Natural killer cell (primary cell): ENCODE data around the gene TMPRSS6. TPM values are rescaled to one million over a fixed set of nuclear protein-coding genes. Genes with fewer than 3 reads are reported as not detected.

Source experiments
- ATAC-seq, 3 donors: fragments of 150-1000 bp in 2 of 3; fragments of 200-7000 bp in 1 of 3; cut with Tn5 transposase; 1 replicate in 1 of 3; 2 replicates in 2 of 3; pipeline ENCODE4 v1.10.0; 2021; ENCODE audit warnings: mild to moderate bottlenecking in 2 of 3, moderate library complexity in 2 of 3
- DNase-seq, 2 donors: peaks; one replicate each; pipeline versions ENCODE4 v3.0.0 to v3.0.0-alpha.2; 2013 to 2021; ENCODE audit warnings: mixed read lengths in 1 of 2
- H3K27ac ChIP-seq: one replicate; pipeline ENCODE4 v1.5.1; 2013; ENCODE audit warnings: mild to moderate bottlenecking, low read length
- H3K27me3 ChIP-seq: one replicate; pipeline ENCODE4 v1.6.1; 2013; ENCODE audit warnings: low read length; ENCODE audit not compliant: control insufficient read depth, insufficient read depth
- H3K36me3 ChIP-seq: one replicate; pipeline ENCODE4 v1.6.1; 2013; ENCODE audit warnings: low read length; ENCODE audit not compliant: control insufficient read depth, insufficient read depth
- H3K4me1 ChIP-seq: one replicate; pipeline ENCODE4 v1.6.1; 2013; ENCODE audit warnings: low read length; ENCODE audit not compliant: control insufficient read depth, insufficient read depth
- H3K4me3 ChIP-seq: one replicate; pipeline ENCODE4 v1.5.1; 2013; ENCODE audit warnings: low read length
- H3K9me3 ChIP-seq: one replicate; pipeline ENCODE4 v1.6.1; 2013; ENCODE audit warnings: low read length; ENCODE audit not compliant: control insufficient read depth, insufficient read depth
- H3K27ac Mint-ChIP-seq, 2 donors: one replicate each; pipeline ENCODE4 v1.8.0; 2022; ENCODE audit warnings: mild to moderate bottlenecking in 2 of 2, mixed read lengths in 2 of 2, moderate library complexity in 1 of 2
- H3K27me3 Mint-ChIP-seq, 2 donors: one replicate each; pipeline ENCODE4 v1.8.0; 2022; ENCODE audit warnings: low read depth in 2 of 2, mixed read lengths in 2 of 2
- H3K36me3 Mint-ChIP-seq: one replicate; pipeline ENCODE4 v1.8.0; 2022; ENCODE audit warnings: mixed read lengths
- H3K4me1 Mint-ChIP-seq, 2 donors: one replicate each; pipeline ENCODE4 v1.8.0; 2022; ENCODE audit warnings: mixed read lengths in 2 of 2
- H3K4me3 Mint-ChIP-seq: one replicate; pipeline ENCODE4 v1.8.0; 2022; ENCODE audit warnings: mild to moderate bottlenecking, moderate library complexity, mixed read lengths
- H3K9me3 Mint-ChIP-seq, 2 donors: one replicate each; pipeline ENCODE4 v1.8.0; 2022; ENCODE audit warnings: mixed read lengths in 2 of 2
- WGBS: methylation state at CpG from one replicate; pipeline ENCODE4 v1.1.7; 2013; ENCODE audit warnings: missing lambda C conversion rate; ENCODE audit not compliant: insufficient coverage; 5-methylcytosine and 5-hydroxymethylcytosine counted together
- intact Hi-C: fragments of 100-400 bp; cut with micrococcal nuclease; formaldehyde crosslinking; loops from one replicate; pipeline ENCODE4 v1.14.2; 2022
- total RNA-seq, 4 donors: library from RNA; stranded (reverse); fragments of 120-200 nt in 1 of 4; gene quantifications; one replicate each; pipeline versions ENCODE4 v1.2.3 to v1.2.4, GENCODE V29; 2013 to 2022
- TF ChIP-seq, protein P1 (sequence below): fragments of 200-600 bp; IDR thresholded peaks from one replicate; pipeline ENCODE4 v1.8.0; 2022; ENCODE audit warnings: antibody characterized with exemption

The TMPRSS6 gene
- total RNA-seq, 3 donors from 2014 or later (not counting 1 experiment from before 2014, with no cell fraction given): 1.1 to 4.7 (median 3.4) TPM

DNA sequence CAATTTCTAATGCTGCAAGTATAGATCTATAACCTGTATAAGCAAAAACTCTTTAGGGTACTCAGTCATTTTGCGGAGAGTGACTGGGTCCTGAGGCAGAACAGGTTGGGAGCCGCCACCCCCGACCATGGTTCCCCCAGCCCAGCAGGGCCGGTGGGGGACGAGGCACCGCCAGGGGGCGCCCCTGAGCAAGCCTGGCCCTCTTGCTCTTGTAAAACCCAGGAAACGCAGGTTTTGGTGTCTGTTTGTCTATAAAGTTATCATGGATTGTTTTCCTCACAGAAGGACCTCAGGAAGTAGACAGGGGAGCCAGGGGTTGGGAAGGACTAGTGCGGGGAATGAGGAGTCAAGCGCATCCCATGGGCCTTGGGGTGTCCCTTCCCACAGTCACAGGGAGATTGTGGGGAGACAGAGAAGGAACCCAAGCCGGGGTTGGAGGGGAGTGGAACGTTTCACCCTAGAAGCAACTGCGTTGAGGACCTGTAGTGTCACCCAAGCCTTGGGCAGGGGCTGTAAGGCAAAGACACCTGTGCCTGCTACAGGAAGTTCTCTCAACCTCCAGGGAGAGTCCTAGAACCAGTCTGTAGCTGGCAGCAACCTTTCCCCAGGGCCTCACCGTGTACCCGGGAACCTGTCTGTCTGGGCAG, 31.6 kb downstream of the TMPRSS6 start:
- H3K36me3 ChIP-seq: no peaks in the 10 kb centered on the region
- no peaks in the 10 kb centered on the region for H3K9me3 ChIP-seq
- H3K27ac Mint-ChIP-seq: peak overlapping the region; percentile 97 to 99
- peak overlapping the region; percentile 61 for H3K4me3 Mint-ChIP-seq
- no peaks in the 10 kb centered on the region for H3K9me3 Mint-ChIP-seq
- H3K27ac ChIP-seq: no peak overlapping the region
- peaks cover 33% of the 10 kb centered on the region for H3K4me1 ChIP-seq
- intact Hi-C loops: loop anchor here (1.0 to 5.0 kb wide), 4 partner anchors 69 to 379 kb away; partner anchors contain the start of gene IL2RB
- peaks cover 0 to 6% of the 10 kb centered on the region in 2 donors for H3K27me3 Mint-ChIP-seq
- DNase-seq: peak; percentile 85 to 90
- H3K27me3 ChIP-seq: no peaks in the 10 kb centered on the region
- H3K36me3 Mint-ChIP-seq: no peaks in the 10 kb centered on the region
- peak; percentile 18 to 42 (median 33) for ATAC-seq
- no peak overlapping the region for H3K4me3 ChIP-seq
- whole genome bisulfite sequencing: 27% methylated on average over 15 of the region's 15 CpGs
- peaks cover 30 to 31% of the 10 kb centered on the region in 2 donors for H3K4me1 Mint-ChIP-seq
- TF ChIP-seq, protein P1, sequence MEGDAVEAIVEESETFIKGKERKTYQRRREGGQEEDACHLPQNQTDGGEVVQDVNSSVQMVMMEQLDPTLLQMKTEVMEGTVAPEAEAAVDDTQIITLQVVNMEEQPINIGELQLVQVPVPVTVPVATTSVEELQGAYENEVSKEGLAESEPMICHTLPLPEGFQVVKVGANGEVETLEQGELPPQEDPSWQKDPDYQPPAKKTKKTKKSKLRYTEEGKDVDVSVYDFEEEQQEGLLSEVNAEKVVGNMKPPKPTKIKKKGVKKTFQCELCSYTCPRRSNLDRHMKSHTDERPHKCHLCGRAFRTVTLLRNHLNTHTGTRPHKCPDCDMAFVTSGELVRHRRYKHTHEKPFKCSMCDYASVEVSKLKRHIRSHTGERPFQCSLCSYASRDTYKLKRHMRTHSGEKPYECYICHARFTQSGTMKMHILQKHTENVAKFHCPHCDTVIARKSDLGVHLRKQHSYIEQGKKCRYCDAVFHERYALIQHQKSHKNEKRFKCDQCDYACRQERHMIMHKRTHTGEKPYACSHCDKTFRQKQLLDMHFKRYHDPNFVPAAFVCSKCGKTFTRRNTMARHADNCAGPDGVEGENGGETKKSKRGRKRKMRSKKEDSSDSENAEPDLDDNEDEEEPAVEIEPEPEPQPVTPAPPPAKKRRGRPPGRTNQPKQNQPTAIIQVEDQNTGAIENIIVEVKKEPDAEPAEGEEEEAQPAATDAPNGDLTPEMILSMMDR: peak; percentile 100

DNA sequence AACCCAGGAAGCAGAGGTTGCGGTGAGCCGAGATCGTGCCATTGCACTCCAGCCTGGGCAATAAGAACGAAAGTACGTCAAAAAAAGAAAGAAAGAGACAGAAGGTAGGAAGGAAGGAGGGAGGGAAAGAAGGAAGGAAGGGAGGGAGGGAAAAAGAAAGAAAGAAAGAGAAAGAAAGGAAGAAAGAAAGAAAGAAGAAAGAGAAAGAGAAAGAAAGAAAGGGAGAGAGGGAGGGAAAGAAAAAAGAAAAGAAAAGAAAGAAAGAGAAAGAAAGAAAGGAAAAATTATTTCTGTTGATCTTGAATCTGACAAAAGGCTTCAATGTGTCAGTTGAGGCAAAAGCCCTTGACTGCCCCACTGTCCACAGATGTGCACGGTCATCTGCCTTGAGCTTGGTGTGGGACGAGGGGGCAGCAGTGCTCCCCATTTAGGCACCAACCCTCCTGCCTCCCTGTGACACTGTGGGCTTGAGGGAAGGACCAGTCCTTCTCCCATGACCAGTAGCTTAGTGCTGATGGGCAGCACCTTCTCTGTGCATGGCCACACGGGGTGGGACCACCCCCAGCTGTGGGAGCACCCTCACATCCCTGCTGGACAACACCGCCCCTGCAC, 33.6 kb downstream of the TMPRSS6 start:
- 80% methylated on average over 9 of the region's 9 CpGs for WGBS
- no peaks in the 10 kb centered on the region for H3K27me3 ChIP-seq
- ATAC-seq: no peak
- intact Hi-C loops: loop anchor here (5.0 kb wide), 1 partner anchor 71 kb away; the partner anchor contains the start of gene IL2RB
- H3K9me3 ChIP-seq: no peaks in the 10 kb centered on the region
- no peak overlapping the region for H3K27ac ChIP-seq
- TF ChIP-seq, protein P1: no peak
- no peaks in the 10 kb centered on the region for H3K36me3 ChIP-seq
- H3K4me1 ChIP-seq: peaks cover 31% of the 10 kb centered on the region
- Mint-ChIP-seq H3K4me1 (peaks cover 30 to 31% of the 10 kb centered on the region in 2 donors), H3K9me3 (no peaks in the 10 kb centered on the region), H3K4me3 (no peak overlapping the region), H3K36me3 (no peaks in the 10 kb centered on the region), H3K27ac (no peak overlapping the region), H3K27me3 (peaks cover 0 to 6% of the 10 kb centered on the region in 2 donors)
- H3K4me3 ChIP-seq: no peak overlapping the region
- DNase-seq: no peak

DNA sequence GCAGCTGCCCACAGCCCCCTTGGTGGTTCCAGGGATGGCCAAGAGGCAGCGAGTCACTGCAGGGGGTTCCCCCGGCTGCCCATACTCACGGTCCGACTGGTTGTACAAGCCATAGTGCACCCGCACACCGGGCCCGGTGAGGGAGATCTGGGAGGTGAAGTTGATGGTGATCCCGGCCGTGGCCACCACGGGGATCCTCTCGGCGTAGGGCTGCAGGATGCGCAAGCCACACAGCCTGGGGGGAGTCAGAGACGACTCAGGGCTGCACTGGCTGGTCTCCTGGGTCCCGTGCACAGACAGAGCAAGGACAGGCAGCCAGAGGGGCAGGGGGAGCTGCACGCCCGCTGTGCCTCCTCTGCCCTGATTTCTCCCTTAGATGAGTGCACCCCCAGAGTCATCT, 34.5 kb downstream of the TMPRSS6 start:
- Mint-ChIP-seq H3K4me3 (no peak overlapping the region), H3K27me3 (peaks cover under 1 to 10% of the 10 kb centered on the region in 2 donors), H3K27ac (no peak overlapping the region), H3K36me3 (no peaks in the 10 kb centered on the region), H3K4me1 (peaks cover 25% of the 10 kb centered on the region in 2 donors), H3K9me3 (no peaks in the 10 kb centered on the region)
- Histone ChIP-seq H3K27ac (no peak overlapping the region), H3K4me3 (no peak overlapping the region), H3K4me1 (peaks cover 22% of the 10 kb centered on the region), H3K36me3 (no peaks in the 10 kb centered on the region), H3K9me3 (no peaks in the 10 kb centered on the region), H3K27me3 (peaks cover 3% of the 10 kb centered on the region)
- WGBS: 73% methylated on average over 17 of the region's 17 CpGs
- ATAC-seq (no peak), DNase-seq (no peak)
- TF ChIP-seq, protein P1: no peak
- intact Hi-C loops: loop anchor here (5.0 kb wide), 1 partner anchor 72 kb away; the partner anchor contains the start of gene IL2RB
